HG03342 (cell line): ENCODE measurements around the gene UBQLN1.

ENCODE experiments used
- ATAC-seq: cut with Tn5 transposase; IDR thresholded peaks from one replicate; pipeline ENCODE4 v1.9.1; 2021; ENCODE audit warnings: mild to moderate bottlenecking, moderate library complexity; ENCODE audit not compliant: unreplicated experiment

UBQLN1 gene

GRCh38 chr9:83698976-83699585 is 8.7 kb downstream of the UBQLN1 start:
- ATAC-seq = peak; percentile 33

GRCh38 chr9:83691492-83691891 is 16.3 kb downstream of the UBQLN1 start:
- no peak for ATAC-seq

DNA sequence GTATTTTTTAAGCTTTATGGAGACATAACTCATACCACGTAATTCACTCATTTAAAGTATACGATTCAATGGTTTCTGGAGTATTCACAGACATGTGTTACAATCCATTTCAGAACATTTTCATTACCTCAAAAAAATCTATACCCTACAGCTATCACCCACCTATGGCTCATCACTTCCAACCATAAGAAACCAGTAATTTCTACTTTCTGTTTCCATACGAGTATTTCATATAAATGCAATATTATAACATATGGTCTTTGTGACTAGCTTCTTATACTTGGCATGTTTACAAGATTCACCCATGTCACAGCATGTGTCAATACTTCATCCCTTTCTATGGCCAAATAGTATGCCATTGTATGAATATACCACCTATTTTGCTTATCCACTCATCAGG is 18.8 kb downstream of the UBQLN1 start:
- ATAC-seq = no peak

- no peak for ATAC-seq
Measured at GRCh38 chr9:83681490-83681889, 26.3 kb downstream of the UBQLN1 start.

- ATAC-seq = no peak
Measured at GRCh38 chr9:83680233-83680632, 27.5 kb downstream of the UBQLN1 start.

- ATAC-seq = no peak
Measured at GRCh38 chr9:83677596-83677995, 30.2 kb downstream of the UBQLN1 start.

- no peak for ATAC-seq
Measured at GRCh38 chr9:83675466-83675865, 32.3 kb downstream of the UBQLN1 start.

- ATAC-seq = no peak
Measured at GRCh38 chr9:83671451-83671850, 36.3 kb downstream of the UBQLN1 start.

- ATAC-seq = no peak
Measured at GRCh38 chr9:83670381-83670780, 37.4 kb downstream of the UBQLN1 start.

GRCh38 chr9:83669067-83669466 is 38.7 kb downstream of the UBQLN1 start:
- no peak for ATAC-seq

GRCh38 chr9:83665580-83666200 is 42.1 kb downstream of the UBQLN1 start:
- ATAC-seq = peak; percentile 93

DNA sequence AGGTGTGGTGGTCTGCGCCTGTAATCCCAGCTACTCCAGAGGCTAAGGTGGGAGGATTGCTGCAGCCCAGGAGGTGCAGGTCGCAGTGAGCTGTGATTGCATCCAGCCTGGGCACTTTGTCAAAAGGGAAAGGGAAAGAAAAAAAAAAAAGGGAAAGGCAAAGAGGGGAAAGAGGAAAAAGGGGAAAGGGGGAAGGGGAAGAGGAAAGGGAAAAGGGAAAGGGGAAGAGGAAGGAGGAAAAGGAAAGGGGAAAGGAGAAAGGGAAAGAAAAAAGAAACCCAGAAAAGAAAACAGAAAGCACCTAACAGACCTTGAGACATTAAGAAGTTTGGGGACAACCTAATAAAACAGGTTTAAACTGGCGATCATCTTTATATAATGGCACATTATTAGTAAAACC is 44.8 kb downstream of the UBQLN1 start:
- ATAC-seq = no peak

GRCh38 chr9:83656952-83657351 is 50.8 kb downstream of the UBQLN1 start:
- ATAC-seq = no peak

DNA sequence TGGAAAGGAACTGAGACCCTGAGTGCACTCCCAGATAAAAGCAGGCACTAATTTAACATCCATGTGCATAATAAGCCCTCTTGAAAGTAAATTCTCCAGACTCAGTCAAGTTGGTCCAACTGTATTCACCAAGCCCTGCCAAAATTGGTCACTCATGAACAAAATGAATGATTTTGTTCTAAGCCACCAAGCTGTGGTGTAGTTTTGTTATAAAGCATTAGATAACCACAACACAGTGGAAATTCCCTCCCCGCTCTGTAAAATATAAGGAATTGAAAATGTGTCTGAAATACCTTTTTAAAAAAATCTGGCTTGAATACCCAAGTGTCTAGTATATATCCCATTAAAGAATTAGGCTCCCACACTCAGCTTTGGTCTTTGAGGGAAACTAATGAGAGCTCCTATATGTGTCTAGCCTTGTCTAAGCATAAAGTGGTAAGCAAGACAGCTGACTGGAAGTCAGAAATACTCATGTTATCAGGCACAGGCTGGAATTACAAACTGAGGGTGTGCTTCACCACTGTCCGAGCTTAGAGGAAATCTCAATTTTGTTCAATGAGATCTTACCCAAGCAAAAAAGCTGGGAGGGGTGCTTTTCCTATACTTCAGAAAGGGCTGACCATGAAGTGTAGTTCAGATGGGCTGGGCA is 51.6 kb downstream of the UBQLN1 start:
- ATAC-seq = peak; percentile 64

GRCh38 chr9:83655433-83655832 is 52.3 kb downstream of the UBQLN1 start:
- no peak for ATAC-seq

DNA sequence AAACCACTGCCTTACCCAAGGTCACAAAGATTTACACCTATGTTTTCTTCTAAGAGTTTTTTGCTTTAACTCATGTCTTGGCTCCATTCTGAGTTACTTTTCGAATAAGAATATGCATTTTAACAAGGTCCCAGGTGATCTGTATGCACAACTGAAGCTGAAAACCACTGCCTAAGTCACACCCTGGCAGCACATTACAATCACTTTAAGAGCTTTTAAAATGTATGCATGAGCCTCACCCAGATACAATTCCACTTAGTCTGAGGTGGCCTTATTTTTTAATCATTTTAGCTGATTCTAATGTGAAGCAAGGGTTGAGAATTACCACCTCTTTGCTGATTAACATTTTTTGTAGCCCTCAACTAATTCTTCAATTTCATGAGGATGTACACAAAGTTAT is 55.3 kb downstream of the UBQLN1 start:
- no peak for ATAC-seq

GRCh38 chr9:83651558-83651957 is 56.2 kb downstream of the UBQLN1 start:
- ATAC-seq = no peak

DNA sequence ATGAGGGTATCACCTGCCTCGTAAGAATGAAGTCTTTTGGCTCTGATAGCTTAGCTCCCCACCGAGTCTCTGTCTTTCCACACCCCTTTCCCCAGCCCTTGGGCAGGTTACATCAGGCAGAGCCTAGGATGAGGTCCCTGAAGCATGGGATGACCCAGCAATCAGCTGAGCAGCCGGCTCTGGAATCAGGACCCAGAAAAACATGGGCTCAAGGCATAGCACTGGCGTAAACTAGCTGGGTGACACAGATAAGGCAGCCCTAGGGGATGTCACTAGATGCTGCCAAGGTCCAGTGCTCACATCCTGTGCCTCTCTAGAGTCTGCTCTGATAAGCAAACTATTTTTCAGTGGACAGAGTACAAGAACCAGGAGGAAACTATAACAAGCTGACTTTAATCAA is 58.2 kb downstream of the UBQLN1 start:
- peak; percentile 18 for ATAC-seq

DNA sequence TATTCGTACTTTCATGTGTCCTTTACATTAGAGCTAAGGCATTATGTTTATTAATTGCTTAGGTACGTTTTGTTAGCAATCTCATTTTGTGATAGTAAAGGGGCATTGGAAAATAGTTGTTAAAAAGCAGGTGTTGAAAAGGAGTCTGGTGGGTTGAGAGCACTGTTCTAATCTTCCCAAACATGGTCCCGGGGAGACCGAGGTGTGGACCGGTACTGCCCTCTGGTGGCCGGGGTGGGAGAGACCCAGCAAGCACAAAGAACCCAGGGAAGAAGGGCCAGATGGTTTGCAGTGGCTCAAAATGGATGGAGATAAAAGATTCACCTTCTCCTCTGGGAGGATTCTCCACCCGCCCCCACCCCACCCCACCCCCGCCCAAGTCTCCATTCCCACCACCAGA is 58.7 kb downstream of the UBQLN1 start:
- peak; percentile 51 for ATAC-seq

DNA sequence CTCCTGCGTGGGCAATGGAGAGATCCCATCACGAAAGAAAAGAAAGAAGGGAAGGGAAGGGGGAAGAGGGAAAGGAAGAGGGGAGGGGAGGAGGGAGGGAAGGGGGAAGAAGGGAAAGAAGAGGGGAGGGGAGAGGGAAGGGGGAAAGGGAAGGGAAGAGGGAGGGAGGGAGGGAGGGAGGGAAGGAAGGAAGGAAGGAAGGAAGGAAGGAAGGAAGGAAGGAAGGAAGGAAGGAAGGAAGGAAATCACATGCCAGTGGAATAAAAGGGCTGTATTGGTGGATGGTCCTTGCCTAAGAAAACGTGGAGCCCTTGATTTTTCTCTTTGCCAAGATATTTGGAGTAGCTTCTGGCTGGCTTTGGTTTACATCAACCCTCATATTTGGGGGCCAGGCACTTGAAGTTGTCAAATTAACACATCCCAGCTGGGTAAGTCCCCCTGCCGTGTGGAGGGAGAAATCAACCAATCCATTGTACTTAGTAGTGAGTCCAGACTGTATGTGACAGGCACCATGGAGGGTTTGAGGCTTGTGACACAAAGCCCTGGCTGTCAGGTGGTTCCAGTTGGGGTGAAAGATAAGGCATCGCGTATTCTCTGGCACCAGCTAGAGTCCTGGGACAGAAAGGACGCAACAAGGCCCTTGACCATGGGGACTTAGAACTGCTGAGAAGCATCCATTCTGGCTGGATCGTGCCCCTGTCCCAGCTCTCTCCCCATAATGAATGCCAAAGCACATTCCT is 61.1 kb downstream of the UBQLN1 start:
- no peak for ATAC-seq

DNA sequence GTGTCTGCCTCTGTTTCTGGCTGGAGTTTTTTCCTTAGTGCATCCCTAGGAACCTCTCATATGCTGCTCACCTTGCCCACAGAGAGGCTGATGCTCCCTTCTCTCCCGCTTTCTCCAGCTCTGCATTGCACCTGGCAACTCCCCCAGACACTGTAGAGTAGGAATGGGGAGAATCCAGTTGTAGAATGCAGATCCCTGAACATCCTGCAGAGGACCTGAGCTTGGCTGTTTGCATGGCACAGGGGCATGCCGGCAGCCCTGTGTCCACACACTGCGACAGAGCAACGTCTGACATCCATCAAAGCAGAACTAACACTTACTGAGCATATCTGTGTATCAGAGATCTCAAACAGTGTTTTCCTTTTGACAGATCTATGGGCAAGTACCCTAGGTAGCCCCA is 65.0 kb downstream of the UBQLN1 start:
- ATAC-seq = no peak

GRCh38 chr9:83639266-83639665 is 68.5 kb downstream of the UBQLN1 start:
- no peak for ATAC-seq
